Coronary artery (tissue), 2 donors: ENCODE results near the gene PDE11A.
"Not testable (repeated sequence)": the region's sequence is repeated elsewhere in the genome, so short reads cannot be mapped to it uniquely, and the experiment has no call there.

Experiments
- DNase-seq: peaks from one replicate; pipeline ENCODE4 v3.0.0-alpha.2; 2017; ENCODE audit warnings: low spot score
- H3K27ac ChIP-seq, 2 donors: fragments of 200-600 bp; sonication (generic); one replicate each; pipeline ENCODE4 v1.5.1; 2016 to 2019
- H3K4me3 ChIP-seq: fragments of 200-600 bp; sonication (generic); 2 replicates; pipeline ENCODE4 v1.5.1; 2016; ENCODE audit warnings: mild to moderate bottlenecking, moderate library complexity
- CTCF ChIP-seq: fragments of 200-600 bp; sonication (generic); IDR thresholded peaks from one replicate; pipeline ENCODE4 v1.5.1; 2019; ENCODE audit warnings: antibody characterized with exemption

PDE11A gene

GRCh38 chr2:178047391-178047790 is 25.2 kb downstream of the PDE11A start:
- TF ChIP-seq CTCF, result no peak
- no peak overlapping the region for H3K4me3 ChIP-seq
- no peak for DNase-seq
- no peak overlapping the region for H3K27ac ChIP-seq

- no peak overlapping the region for H3K27ac ChIP-seq
- no peak overlapping the region for H3K4me3 ChIP-seq
- no peak for TF ChIP-seq CTCF
- DNase-seq, result no peak
Measured at GRCh38 chr2:178044836-178045235, 27.7 kb downstream of the PDE11A start.

- no peak for TF ChIP-seq CTCF
- no peak for DNase-seq
- no peak overlapping the region for H3K4me3 ChIP-seq
- no peak overlapping the region for H3K27ac ChIP-seq
Measured at GRCh38 chr2:178043266-178043665, 29.3 kb downstream of the PDE11A start.

- DNase-seq, H3K27ac ChIP-seq, H3K4me3 ChIP-seq: not testable (repeated sequence)
Measured at GRCh38 chr2:178033583-178033982, 39.0 kb downstream of the PDE11A start.

- TF ChIP-seq CTCF, result no peak
- DNase-seq, result no peak
- Histone ChIP-seq H3K4me3 (no peak overlapping the region), H3K27ac (no peak overlapping the region)
Measured at GRCh38 chr2:178029342-178029741, 43.2 kb downstream of the PDE11A start.

- no peak for DNase-seq
- no peak overlapping the region for H3K4me3 ChIP-seq
- H3K27ac ChIP-seq, result no peak overlapping the region
- TF ChIP-seq CTCF, result no peak
Measured at GRCh38 chr2:178025551-178026185, 46.9 kb downstream of the PDE11A start.

- H3K27ac ChIP-seq, result no peak overlapping the region
- no peak for DNase-seq
- TF ChIP-seq CTCF, result no peak
- no peak overlapping the region for H3K4me3 ChIP-seq
Measured at GRCh38 chr2:178018141-178018540, 54.4 kb downstream of the PDE11A start.
